Measurements from ENCODE around the gene CTNNA3. TPM values are rescaled to one million over a fixed set of nuclear protein-coding genes. Genes with fewer than 3 reads are reported as not detected.
"Not testable (repeated sequence)": the region's sequence is repeated elsewhere in the genome, so short reads cannot be mapped to it uniquely, and the experiment has no call there.

The CTNNA3 gene
- total RNA-seq, 1 donor from 2014 or later, result 0.46 TPM

DNA sequence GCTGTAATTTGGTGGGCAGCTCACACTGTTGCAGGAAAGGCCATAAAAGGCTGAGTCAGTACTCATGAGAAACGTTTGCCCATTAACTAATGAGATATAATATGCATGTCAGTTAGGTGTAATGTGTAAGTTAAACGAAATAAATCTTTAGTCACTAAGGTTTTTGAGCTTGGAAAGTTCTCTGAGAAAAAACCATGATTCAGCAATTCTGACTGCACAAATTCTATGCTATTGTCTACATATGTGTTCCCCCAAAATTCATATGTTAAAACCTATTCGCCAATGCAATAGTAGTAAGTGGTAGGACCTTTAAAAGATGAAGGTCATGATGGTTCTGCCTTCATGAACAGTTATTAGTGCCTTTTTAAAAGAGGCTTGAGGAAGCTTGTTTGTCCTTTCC, 1329.8 kb downstream of the CTNNA3 start:
- no peak for DNase-seq (ENCODE audit: low read depth)
- TF ChIP-seq, protein P1, sequence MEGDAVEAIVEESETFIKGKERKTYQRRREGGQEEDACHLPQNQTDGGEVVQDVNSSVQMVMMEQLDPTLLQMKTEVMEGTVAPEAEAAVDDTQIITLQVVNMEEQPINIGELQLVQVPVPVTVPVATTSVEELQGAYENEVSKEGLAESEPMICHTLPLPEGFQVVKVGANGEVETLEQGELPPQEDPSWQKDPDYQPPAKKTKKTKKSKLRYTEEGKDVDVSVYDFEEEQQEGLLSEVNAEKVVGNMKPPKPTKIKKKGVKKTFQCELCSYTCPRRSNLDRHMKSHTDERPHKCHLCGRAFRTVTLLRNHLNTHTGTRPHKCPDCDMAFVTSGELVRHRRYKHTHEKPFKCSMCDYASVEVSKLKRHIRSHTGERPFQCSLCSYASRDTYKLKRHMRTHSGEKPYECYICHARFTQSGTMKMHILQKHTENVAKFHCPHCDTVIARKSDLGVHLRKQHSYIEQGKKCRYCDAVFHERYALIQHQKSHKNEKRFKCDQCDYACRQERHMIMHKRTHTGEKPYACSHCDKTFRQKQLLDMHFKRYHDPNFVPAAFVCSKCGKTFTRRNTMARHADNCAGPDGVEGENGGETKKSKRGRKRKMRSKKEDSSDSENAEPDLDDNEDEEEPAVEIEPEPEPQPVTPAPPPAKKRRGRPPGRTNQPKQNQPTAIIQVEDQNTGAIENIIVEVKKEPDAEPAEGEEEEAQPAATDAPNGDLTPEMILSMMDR (conservative IDR thresholded peaks at IDR 0.05; ENCODE audit: low read depth, low read length), result no peak
- H3K4me3 ChIP-seq (ENCODE audit: low read depth, low read length), result no peak overlapping the region

DNA sequence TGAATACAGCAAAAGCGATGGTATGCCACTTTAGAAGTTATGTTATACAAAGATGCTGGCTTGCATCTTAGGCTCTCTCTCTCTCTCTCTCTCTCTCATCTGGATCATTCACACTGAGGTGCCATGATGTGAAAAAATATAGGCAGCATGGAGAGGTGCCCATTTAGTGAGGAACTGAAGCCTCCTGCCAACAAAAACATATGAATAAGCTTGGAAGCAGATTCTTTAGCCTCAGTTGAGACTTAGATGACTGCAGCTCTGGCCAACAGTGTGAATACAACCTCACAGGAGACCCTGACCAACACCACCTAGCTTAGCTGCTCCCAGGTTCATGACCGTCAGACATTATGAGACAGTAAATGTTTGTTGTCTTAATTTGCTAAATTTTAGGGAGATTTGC, 1330.3 kb downstream of the CTNNA3 start:
- TF ChIP-seq, protein P1 (conservative IDR thresholded peaks at IDR 0.05; ENCODE audit: low read depth, low read length), result no peak
- H3K4me3 ChIP-seq (ENCODE audit: low read depth, low read length), result no peak overlapping the region
- DNase-seq (ENCODE audit: low read depth), result no peak

DNA sequence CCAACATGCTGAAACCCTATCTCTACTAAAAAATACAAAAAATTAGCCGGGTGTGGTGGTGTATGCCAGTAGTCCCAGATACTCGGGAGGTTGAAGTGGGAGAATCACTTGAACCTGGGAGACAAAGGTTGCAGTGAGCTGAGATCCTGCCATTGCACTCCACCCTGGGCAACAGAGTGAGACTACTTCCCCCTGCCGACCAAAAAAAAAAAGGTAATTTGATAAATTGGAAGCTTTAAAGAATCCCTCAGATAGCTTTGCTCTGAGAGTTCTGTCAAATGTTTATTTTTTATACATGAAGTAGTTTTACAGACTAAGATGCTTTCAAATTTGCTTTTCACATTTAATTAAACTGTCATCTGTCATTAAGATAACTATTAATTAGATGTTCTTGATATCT, 1333.5 kb downstream of the CTNNA3 start:
- no peak overlapping the region for H3K4me3 ChIP-seq (ENCODE audit: low read depth, low read length)
- TF ChIP-seq, protein P1 (conservative IDR thresholded peaks at IDR 0.05; ENCODE audit: low read depth, low read length), result no peak
- no peak for DNase-seq (ENCODE audit: low read depth)

DNA sequence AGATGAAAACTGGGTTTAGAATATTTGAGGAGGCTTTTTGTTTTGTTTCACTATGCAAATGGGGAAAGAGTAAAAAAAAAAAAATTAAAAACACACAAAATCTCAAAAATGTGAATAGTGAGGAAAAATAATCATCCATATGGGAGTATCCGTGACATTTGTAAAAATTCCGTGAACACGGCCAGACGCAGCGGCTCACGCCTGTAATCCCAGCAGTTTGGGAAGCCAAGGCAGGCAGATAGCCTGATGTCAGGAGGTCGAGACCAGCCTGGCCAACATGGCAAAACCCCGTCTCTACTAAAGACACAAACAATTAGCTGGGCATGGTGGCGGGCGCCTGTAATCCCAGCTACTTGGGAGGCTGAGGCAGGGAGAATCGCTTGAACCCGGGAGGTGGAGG, 1342.2 kb downstream of the CTNNA3 start:
- not testable (repeated sequence) for H3K4me3 ChIP-seq (ENCODE audit: low read depth, low read length); DNase-seq (ENCODE audit: low read depth)

DNA sequence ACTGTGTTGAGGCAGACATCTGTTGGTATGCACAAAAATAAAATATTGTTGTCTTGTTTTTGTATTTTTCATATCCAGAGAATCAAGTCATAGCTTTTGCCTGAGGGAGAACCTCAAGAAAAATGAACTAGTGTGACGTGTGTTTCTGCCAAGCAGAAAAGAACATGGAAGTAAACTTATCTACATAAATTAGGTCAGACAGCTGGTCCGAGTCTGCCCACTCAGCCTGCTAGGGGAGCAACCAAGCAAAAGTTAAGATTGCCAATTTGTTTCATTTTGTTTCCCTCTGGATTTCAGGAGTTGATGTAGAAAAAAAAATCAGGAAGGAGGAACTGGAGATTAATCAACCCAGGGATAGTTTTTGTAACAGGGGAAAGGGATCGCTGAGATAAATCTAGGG, 1342.6 kb downstream of the CTNNA3 start:
- DNase-seq (ENCODE audit: low read depth), result no peak
- TF ChIP-seq, protein P1 (conservative IDR thresholded peaks at IDR 0.05; ENCODE audit: low read depth, low read length), result no peak
- no peak overlapping the region for H3K4me3 ChIP-seq (ENCODE audit: low read depth, low read length)

DNA sequence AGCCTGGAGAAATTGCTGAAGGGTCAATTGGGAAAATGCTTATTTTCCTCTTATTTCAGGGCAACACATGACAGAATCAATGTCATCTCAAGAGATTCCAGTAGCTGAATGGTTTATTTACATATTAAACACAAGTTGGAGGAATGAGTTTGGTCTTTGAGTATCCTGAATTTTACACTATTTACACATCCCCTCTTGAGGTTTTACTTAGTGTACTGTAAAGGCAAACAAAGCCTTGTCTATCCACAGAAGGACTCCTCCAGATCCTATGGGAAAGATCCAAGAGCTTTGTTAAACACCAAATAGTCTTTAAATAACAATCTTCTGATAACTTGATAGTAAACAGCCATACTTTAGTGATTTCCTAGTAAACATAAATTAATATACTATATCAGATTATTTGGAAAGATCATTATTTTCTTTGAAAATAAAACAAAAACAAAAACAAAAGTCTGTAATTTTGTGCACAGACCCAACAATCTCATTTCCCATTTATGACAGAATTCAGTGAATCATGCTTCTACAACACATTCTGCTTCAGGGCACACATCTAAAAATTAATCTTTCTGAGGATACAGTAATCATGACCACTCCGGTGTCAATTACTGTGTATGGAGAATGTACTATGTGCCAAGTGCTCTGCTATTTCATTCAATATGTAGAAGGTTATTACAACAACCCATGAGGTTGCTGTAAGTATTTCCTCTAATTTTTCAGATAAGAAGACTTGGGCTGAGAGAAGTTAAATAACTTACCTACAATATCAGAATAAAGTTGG, 1345.2 kb downstream of the CTNNA3 start:
- no peak for DNase-seq (ENCODE audit: low read depth)
- H3K4me3 ChIP-seq (ENCODE audit: low read depth, low read length), result no peak overlapping the region
- TF ChIP-seq, protein P1 (conservative IDR thresholded peaks at IDR 0.05; ENCODE audit: low read depth, low read length), result no peak

DNA sequence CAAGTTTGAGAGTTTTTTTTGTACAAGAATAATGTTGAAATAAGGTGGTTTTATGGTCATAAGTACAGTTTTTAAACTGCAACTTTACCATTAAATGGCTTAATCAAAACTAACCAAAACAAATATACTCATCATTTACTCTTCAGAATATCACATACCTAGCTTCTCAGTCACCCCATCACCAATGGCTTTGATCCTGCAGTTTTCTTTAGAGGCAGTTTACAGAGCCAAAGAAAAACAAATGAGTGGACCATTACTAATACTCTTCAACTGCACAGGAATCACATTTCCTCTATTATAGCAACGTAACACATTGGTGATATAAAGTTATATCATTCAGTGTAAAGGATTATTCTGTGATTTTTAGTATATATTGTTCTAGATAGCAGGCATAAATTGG, 1346.3 kb downstream of the CTNNA3 start:
- TF ChIP-seq, protein P1 (conservative IDR thresholded peaks at IDR 0.05; ENCODE audit: low read depth, low read length), result no peak
- no peak overlapping the region for H3K4me3 ChIP-seq (ENCODE audit: low read depth, low read length)
- DNase-seq (ENCODE audit: low read depth), result no peak
